Spinal cord (tissue), 10 donors: ENCODE data around the gene PLPPR1. TPM values are rescaled to one million over a fixed set of nuclear protein-coding genes. Genes with fewer than 3 reads are reported as not detected.
"Not testable (repeated sequence)": the region's sequence is repeated elsewhere in the genome, so short reads cannot be mapped to it uniquely, and the experiment has no call there.

Source experiments
- DNase-seq, 6 donors: peaks; one replicate each; pipeline versions ENCODE4 v3.0.0 to v3.0.0-alpha.2; 2013 to 2015; ENCODE audit warnings: low spot score in 6 of 6, low read depth in 4 of 6
- H3K27ac ChIP-seq: one replicate; pipeline ENCODE4 v1.5.1; 2013; ENCODE audit warnings: low read depth, low read length, control low read depth
- H3K27me3 ChIP-seq: one replicate; pipeline ENCODE4 v1.6.1; 2013; ENCODE audit warnings: low read length; ENCODE audit not compliant: control insufficient read depth, insufficient read depth
- H3K36me3 ChIP-seq: one replicate; pipeline ENCODE4 v1.6.1; 2013; ENCODE audit warnings: low read length; ENCODE audit not compliant: control insufficient read depth, insufficient read depth
- H3K4me1 ChIP-seq: one replicate; pipeline ENCODE4 v1.6.1; 2013; ENCODE audit warnings: low read length; ENCODE audit not compliant: control insufficient read depth, insufficient read depth
- H3K4me3 ChIP-seq: one replicate; pipeline ENCODE4 v1.5.1; 2013; ENCODE audit warnings: low read depth, low read length, control low read depth
- H3K9me3 ChIP-seq: one replicate; pipeline ENCODE4 v1.6.1; 2013; ENCODE audit warnings: low read length; ENCODE audit not compliant: control insufficient read depth, insufficient read depth
- WGBS: methylation state at CpG from one replicate; pipeline ENCODE4 v1.1.5; 2013; ENCODE audit warnings: missing lambda C conversion rate; ENCODE audit not compliant: insufficient coverage; 5-methylcytosine and 5-hydroxymethylcytosine counted together
- polyA plus RNA-seq, 2 donors: library from polyadenylated mRNA; unstranded; fragments of 120-200 nt; gene quantifications; one replicate each; pipeline ENCODE4 v1.2.1, GENCODE V29; 2013; ENCODE audit not compliant: insufficient read length in 2 of 2
- total RNA-seq, 2 donors: library from RNA; depleted of rRNA in 1 of 2; stranded (reverse); fragments of 120-200 nt in 1 of 2; fragments of >200 nt in 1 of 2; gene quantifications; one replicate each; pipeline versions ENCODE4 v1.2.3 to v1.2.4, GENCODE V29; 2013 to 2014
- donor health status: healthy.

PLPPR1 gene
- total and polyA plus RNA-seq, 4 donors: 35.9 to 125 (median 106) TPM

DNA sequence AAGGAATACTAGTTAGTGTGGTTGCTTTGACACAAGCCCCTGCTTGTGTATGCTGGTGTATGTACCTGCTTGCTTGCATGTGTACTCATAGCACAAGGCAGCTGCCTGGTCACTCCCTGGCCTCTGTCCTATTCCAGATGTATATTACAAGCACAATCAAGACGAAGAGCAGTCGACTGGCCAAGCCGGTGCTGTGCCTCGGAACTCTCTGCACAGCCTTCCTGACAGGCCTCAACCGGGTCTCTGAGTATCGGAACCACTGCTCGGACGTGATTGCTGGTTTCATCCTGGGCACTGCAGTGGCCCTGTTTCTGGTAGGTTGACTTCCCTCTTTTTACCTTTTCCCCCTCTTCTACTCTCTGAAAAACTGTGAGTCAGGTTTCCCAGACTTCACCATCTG is 284.1 kb downstream of the PLPPR1 start:
- no peak overlapping the region for H3K4me3 ChIP-seq
- no peaks in the 10 kb centered on the region for H3K36me3 ChIP-seq
- H3K27ac ChIP-seq: no peak overlapping the region
- no peaks in the 10 kb centered on the region for H3K4me1 ChIP-seq
- DNase-seq: no peak
- 89% methylated on average over 8 of the region's 8 CpGs for WGBS
- no peaks in the 10 kb centered on the region for H3K9me3 ChIP-seq
- H3K27me3 ChIP-seq: no peaks in the 10 kb centered on the region

GRCh38 chr9:101315112-101315450 is 286.6 kb downstream of the PLPPR1 start:
- no peaks in the 10 kb centered on the region for H3K4me1 ChIP-seq
- no CpG with 5 or more reads among the region's 2 CpGs for WGBS

DNA sequence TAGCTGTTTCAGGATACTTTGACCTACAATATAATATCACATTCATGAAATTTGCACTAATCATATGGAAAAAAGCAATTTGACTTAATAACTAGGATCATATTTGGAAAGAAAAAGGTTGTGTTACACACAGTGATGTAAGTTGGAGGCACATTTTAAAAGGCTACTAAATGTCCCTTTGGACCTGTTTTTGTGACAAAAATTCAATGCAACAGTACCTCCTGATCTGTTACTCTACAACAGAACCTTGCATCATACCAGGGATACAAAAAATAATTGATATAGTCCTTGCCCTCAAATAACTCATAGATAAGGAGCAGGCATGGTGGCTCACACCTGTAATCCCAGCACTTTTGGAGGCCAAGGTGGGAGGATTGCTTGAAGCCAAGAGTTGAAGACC is 289.2 kb downstream of the PLPPR1 start:
- Histone ChIP-seq H3K27me3 (no peaks in the 10 kb centered on the region), H3K27ac (no peak overlapping the region), H3K4me1 (no peaks in the 10 kb centered on the region), H3K4me3 (no peak overlapping the region), H3K36me3 (no peaks in the 10 kb centered on the region), H3K9me3 (no peaks in the 10 kb centered on the region)
- DNase-seq: no peak

More at GRCh38 chr9:101315112-101315450, 286.6 kb downstream of the PLPPR1 start:
- DNase-seq: no peak
- H3K36me3 ChIP-seq: no peaks in the 10 kb centered on the region
- no peak overlapping the region for H3K4me3 ChIP-seq
- no peak overlapping the region for H3K27ac ChIP-seq
- no peaks in the 10 kb centered on the region for H3K9me3 ChIP-seq
- no peaks in the 10 kb centered on the region for H3K27me3 ChIP-seq

GRCh38 chr9:101323129-101323528 is 294.6 kb downstream of the PLPPR1 start:
- DNase-seq: no peak
- H3K4me1 ChIP-seq: no peaks in the 10 kb centered on the region
- no peak overlapping the region for H3K27ac ChIP-seq
- WGBS: 87% methylated on average over 3 of the region's 3 CpGs
- no peaks in the 10 kb centered on the region for H3K9me3 ChIP-seq
- H3K27me3 ChIP-seq: no peaks in the 10 kb centered on the region
- no peaks in the 10 kb centered on the region for H3K36me3 ChIP-seq
- H3K4me3 ChIP-seq: no peak overlapping the region

DNA sequence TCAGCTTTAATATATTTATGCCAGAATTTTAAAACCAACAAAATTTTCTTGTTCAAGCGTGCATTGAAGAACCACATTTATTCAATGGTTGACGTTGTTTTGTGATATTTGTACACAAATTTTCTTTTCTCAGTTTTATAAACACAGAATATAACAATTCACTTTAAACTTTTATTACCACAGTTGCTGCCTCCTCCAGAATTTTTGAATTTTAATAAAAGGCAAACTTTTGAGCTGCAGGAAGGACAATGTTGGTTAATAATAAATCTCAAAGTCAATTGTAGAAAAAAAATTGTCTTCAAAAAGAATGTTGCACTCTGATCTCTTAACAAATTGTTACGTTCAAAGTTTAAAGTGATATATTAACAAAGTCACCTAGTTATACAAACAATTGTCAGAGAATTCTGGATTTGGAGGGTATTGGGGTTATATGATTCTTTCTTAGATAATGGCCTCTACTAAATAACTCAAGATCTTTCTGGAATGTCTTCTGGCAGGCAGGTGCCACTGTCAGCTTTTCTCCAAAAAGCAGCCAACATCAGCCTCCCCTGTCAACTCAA is 295.8 kb downstream of the PLPPR1 start:
- Histone ChIP-seq H3K9me3 (no peaks in the 10 kb centered on the region), H3K4me1 (no peaks in the 10 kb centered on the region), H3K4me3 (no peak overlapping the region), H3K27ac (no peak overlapping the region), H3K27me3 (no peaks in the 10 kb centered on the region), H3K36me3 (no peaks in the 10 kb centered on the region)
- DNase-seq: no peak
- no CpG with 5 or more reads among the region's 3 CpGs for WGBS

DNA sequence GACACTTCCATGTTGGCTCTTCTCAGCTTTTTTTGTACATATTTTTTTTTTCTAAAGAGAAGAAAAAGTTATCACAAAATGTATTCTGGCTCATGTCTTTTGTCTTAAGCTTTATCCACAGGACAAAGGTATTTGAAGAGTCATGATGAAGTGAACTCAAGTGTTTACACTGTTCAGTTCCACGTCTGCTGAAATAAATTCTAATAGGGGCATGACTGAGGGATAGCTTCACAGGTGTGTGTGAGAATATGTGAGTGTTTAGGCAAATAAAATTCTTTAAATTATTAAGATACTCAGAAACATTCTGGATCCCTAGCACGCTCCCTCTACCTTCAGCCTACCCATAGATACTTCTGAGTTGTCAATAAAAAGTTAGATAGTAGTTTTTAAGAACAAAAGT is 296.5 kb downstream of the PLPPR1 start:
- WGBS: no CpG with 5 or more reads among the region's 2 CpGs
- H3K27ac ChIP-seq: no peak overlapping the region

DNA sequence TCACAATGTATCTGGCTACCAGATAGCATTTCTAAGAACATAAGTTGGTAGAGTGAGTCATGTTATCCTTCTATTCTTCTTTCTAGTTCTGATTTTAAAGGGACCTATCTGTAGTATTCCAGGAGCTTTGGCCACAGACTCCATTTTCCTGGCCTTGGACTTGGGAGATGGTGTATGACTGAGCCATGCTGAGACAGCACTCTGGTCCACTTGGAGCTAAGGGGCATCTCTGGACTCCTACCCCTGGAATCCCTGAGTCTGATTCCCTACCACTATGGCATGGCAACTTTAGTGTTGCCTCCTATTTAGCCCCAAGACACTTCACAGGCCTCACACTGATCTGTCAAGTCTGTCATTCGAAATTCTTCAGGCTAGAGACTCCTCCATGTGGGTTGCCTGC is 297.5 kb downstream of the PLPPR1 start:
- no peaks in the 10 kb centered on the region for H3K36me3 ChIP-seq
- H3K9me3 ChIP-seq: no peaks in the 10 kb centered on the region

More for the DNA sequence above, 296.5 kb downstream of the PLPPR1 start:
- no peaks in the 10 kb centered on the region for H3K27me3 ChIP-seq
- no peaks in the 10 kb centered on the region for H3K36me3 ChIP-seq
- no peaks in the 10 kb centered on the region for H3K4me1 ChIP-seq
- H3K4me3 ChIP-seq: no peak overlapping the region
- no peaks in the 10 kb centered on the region for H3K9me3 ChIP-seq
- no peak for DNase-seq

DNA sequence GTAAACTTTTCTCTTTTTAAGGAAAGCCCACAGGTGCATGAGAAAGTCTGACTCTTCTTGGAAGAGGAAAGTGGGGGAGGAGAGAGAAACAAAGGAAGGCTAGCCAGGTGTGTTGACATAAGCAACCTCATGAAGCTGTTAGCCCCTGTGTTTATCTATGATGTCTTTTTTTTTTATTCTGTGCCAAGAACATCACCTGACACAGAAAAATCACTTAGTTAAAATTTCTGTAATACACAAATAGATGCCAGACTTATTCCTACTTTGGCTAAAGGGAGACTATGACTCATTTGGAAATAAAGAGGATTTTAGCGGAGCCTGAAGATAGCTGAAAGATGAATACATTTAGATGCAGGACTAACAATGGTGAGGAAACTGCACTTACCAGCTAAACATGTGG is 298.0 kb downstream of the PLPPR1 start:
- no CpG with 5 or more reads among the region's 1 CpG for WGBS

More for the DNA sequence above, 297.5 kb downstream of the PLPPR1 start:
- WGBS: 67% methylated on average over 1 of the region's 1 CpG
- H3K27me3 ChIP-seq: no peaks in the 10 kb centered on the region
- no peak overlapping the region for H3K27ac ChIP-seq
- H3K4me3 ChIP-seq: no peak overlapping the region
- DNase-seq: no peak
- H3K4me1 ChIP-seq: no peaks in the 10 kb centered on the region

GRCh38 chr9:101327422-101327909 is 298.9 kb downstream of the PLPPR1 start:
- DNase-seq, H3K27me3 ChIP-seq, H3K36me3 ChIP-seq, H3K4me1 ChIP-seq, H3K4me3 ChIP-seq, H3K9me3 ChIP-seq, H3K27ac ChIP-seq: not testable (repeated sequence)
- WGBS: 100% methylated on average over 1 of the region's 3 CpGs

More for the DNA sequence above, 298.0 kb downstream of the PLPPR1 start:
- Histone ChIP-seq H3K27ac (no peak overlapping the region), H3K4me3 (no peak overlapping the region), H3K27me3 (no peaks in the 10 kb centered on the region), H3K4me1 (no peaks in the 10 kb centered on the region), H3K36me3 (no peaks in the 10 kb centered on the region), H3K9me3 (no peaks in the 10 kb centered on the region)
- DNase-seq: no peak

GRCh38 chr9:101332362-101332761 is 303.8 kb downstream of the PLPPR1 start:
- Histone ChIP-seq H3K27ac (no peak overlapping the region), H3K9me3 (no peaks in the 10 kb centered on the region), H3K36me3 (no peaks in the 10 kb centered on the region), H3K4me1 (no peaks in the 10 kb centered on the region), H3K4me3 (no peak overlapping the region), H3K27me3 (no peaks in the 10 kb centered on the region)
- no peak for DNase-seq
- no CpG with 5 or more reads among the region's 1 CpG for WGBS
